Panc1 (cell line): ENCODE measurements around the gene NREP. TPM values are rescaled to one million over a fixed set of nuclear protein-coding genes. Genes with fewer than 3 reads are reported as not detected.

Experiments
- ATAC-seq: fragments of 200-7000 bp; cut with Tn5 transposase; 2 replicates; pipeline ENCODE4 v1.9.1; 2020; ENCODE audit warnings: mild to moderate bottlenecking, moderate library complexity
- BruUV-seq: library from RNA; stranded (reverse); fragments of 400-500 nt; replicated peaks from 2 replicates; lab custom pipeline; 2021; lab: Mats Ljungman, UMichigan
- CTCF ChIA-PET: fragments of 300-600 bp; sonication (Branson Sonifier 250); formaldehyde crosslinking; loops from one replicate; lab custom pipeline; 2022; ENCODE audit warnings: antibody characterized with exemption; lab: Charles Lee
- POLR2A ChIA-PET: fragments of 300-600 bp; sonication (Branson Sonifier 250); formaldehyde crosslinking; loops from one replicate; lab custom pipeline; 2022; ENCODE audit warnings: antibody characterized with exemption; lab: Charles Lee
- DNase-seq: peaks from one replicate; pipeline ENCODE4 v3.0.0-alpha.2; 2010; ENCODE audit warnings: low read depth, low spot score
- H3K27ac ChIP-seq: 2 replicates; pipeline ENCODE4 v1.5.1; 2011; ENCODE audit warnings: mild to moderate bottlenecking, low read length, inconsistent platforms
- H3K27me3 ChIP-seq: fragments of 200-500 bp; sonication (Bioruptor generic); 2 replicates; pipeline ENCODE4 v1.6.0; 2014; ENCODE audit warnings: low read length, inconsistent platforms; ENCODE audit not compliant: control insufficient read depth, insufficient read depth
- H3K36me3 ChIP-seq: fragments of 200-500 bp; sonication (Bioruptor generic); 2 replicates; pipeline ENCODE4 v1.5.1; 2014; ENCODE audit warnings: inconsistent platforms, mild to moderate bottlenecking, low read length, moderate library complexity; ENCODE audit not compliant: control insufficient read depth, insufficient read depth
- H3K4me1 ChIP-seq: 2 replicates; pipeline ENCODE4 v1.5.1; 2011; ENCODE audit warnings: inconsistent platforms, mild to moderate bottlenecking, low read length, moderate library complexity; ENCODE audit not compliant: control insufficient read depth, insufficient read depth
- H3K4me3 ChIP-seq, 2 experiments: 2 replicates each; pipeline ENCODE4 v1.5.1; 2011 to 2012; ENCODE audit warnings: low read depth in 2 of 2, low read length in 2 of 2, mild to moderate bottlenecking in 2 of 2, inconsistent platforms in 1 of 2, moderate library complexity in 1 of 2
- H3K9me3 ChIP-seq: fragments of 200-500 bp; sonication (Bioruptor generic); 2 replicates; pipeline ENCODE4 v1.5.1; 2014; ENCODE audit warnings: low read depth, mild to moderate bottlenecking, inconsistent platforms, low read length, moderate library complexity; ENCODE audit not compliant: control insufficient read depth, insufficient read depth
- POLR2AphosphoS5 ChIP-seq: IDR thresholded peaks from 2 replicates; pipeline ENCODE4 v1.6.1; 2012; ENCODE audit warnings: mild to moderate bottlenecking, low read depth, low read length, moderate library complexity
- SIN3A ChIP-seq: IDR thresholded peaks from 2 replicates; pipeline ENCODE4 v1.6.1; 2012; ENCODE audit warnings: low read depth, mild to moderate bottlenecking, low read length, moderate library complexity, borderline replicate concordance; ENCODE audit not compliant: insufficient read depth
- TCF7L2 ChIP-seq: IDR thresholded peaks from 2 replicates; pipeline ENCODE4 v1.6.1; 2011; ENCODE audit warnings: mild to moderate bottlenecking, low read depth, low read length, inconsistent platforms
- in situ Hi-C: cut with HindIII; loops from 2 replicates; pipeline ENCODE4 v1.10.0; 2016; ENCODE audit warnings: low sequenced_read_pairs, low pct_unique_long_range_greater_than_20kb
- intact Hi-C: fragments of 100-400 bp; cut with micrococcal nuclease; formaldehyde crosslinking; loops from one replicate; pipeline ENCODE4 v1.10.0; 2022; ENCODE audit not compliant: unreplicated experiment
- total RNA-seq: library from RNA; stranded (reverse); gene quantifications from one replicate; pipeline ENCODE4 v1.2.1, GENCODE V29; 2021; ENCODE audit not compliant: unreplicated experiment
- TF ChIP-seq, protein P1 (sequence below): fragments of 450-650 bp; IDR thresholded peaks from 2 replicates; pipeline ENCODE4 v1.5.1; 2017; ENCODE audit warnings: mild to moderate bottlenecking
- TF ChIP-seq, protein P2 (sequence below), 2 experiments: IDR thresholded peaks; 2 replicates each; pipeline ENCODE4 v1.6.1; 2011 to 2012; ENCODE audit warnings: low read depth in 2 of 2, control low read depth in 1 of 2, low read length in 1 of 2, mild to moderate bottlenecking in 1 of 2, moderate library complexity in 1 of 2; ENCODE audit not compliant: insufficient read depth in 1 of 2

Gene NREP
- total RNA-seq, 1 experiment from 2014 or later, result 4.9 TPM

DNA sequence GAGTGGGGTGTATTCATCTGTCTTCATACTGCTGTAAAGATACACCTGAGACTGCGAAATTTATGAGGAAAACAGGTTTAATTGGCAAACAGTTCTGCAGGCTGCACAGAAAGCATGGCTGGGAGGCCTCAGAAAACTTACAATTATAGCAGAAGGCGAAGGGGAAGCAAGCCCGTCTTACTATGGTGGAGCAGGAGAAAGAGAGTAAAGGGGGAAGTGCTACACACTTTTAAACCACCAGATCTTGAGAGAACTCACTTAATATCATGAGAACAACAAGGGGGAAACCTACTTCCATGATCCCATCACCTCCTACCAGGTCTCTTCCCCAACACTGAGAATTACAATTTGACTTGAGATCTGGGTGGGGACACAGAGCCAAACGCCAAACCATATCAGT lies 12.5 kb upstream of the NREP start:
- ChIA-PET CTCF (no interaction called here), POLR2A (no interaction called here)
- intact Hi-C loops (no loop called here), in situ Hi-C loops (no loop called here)
- Histone ChIP-seq H3K4me3 (no peak overlapping the region), H3K27me3 (no peaks in the 10 kb centered on the region), H3K4me1 (no peaks in the 10 kb centered on the region), H3K9me3 (no peaks in the 10 kb centered on the region), H3K36me3 (no peaks in the 10 kb centered on the region), H3K27ac (no peak overlapping the region)
- no peak for ATAC-seq
- DNase-seq, result no peak
- no TSS peak for BruUV-seq
- TF ChIP-seq, protein P1, sequence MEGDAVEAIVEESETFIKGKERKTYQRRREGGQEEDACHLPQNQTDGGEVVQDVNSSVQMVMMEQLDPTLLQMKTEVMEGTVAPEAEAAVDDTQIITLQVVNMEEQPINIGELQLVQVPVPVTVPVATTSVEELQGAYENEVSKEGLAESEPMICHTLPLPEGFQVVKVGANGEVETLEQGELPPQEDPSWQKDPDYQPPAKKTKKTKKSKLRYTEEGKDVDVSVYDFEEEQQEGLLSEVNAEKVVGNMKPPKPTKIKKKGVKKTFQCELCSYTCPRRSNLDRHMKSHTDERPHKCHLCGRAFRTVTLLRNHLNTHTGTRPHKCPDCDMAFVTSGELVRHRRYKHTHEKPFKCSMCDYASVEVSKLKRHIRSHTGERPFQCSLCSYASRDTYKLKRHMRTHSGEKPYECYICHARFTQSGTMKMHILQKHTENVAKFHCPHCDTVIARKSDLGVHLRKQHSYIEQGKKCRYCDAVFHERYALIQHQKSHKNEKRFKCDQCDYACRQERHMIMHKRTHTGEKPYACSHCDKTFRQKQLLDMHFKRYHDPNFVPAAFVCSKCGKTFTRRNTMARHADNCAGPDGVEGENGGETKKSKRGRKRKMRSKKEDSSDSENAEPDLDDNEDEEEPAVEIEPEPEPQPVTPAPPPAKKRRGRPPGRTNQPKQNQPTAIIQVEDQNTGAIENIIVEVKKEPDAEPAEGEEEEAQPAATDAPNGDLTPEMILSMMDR, result no peak
- TF ChIP-seq SIN3A, result no peak
- no peak for TF ChIP-seq TCF7L2
- TF ChIP-seq POLR2AphosphoS5, result no peak
- TF ChIP-seq, protein P2, sequence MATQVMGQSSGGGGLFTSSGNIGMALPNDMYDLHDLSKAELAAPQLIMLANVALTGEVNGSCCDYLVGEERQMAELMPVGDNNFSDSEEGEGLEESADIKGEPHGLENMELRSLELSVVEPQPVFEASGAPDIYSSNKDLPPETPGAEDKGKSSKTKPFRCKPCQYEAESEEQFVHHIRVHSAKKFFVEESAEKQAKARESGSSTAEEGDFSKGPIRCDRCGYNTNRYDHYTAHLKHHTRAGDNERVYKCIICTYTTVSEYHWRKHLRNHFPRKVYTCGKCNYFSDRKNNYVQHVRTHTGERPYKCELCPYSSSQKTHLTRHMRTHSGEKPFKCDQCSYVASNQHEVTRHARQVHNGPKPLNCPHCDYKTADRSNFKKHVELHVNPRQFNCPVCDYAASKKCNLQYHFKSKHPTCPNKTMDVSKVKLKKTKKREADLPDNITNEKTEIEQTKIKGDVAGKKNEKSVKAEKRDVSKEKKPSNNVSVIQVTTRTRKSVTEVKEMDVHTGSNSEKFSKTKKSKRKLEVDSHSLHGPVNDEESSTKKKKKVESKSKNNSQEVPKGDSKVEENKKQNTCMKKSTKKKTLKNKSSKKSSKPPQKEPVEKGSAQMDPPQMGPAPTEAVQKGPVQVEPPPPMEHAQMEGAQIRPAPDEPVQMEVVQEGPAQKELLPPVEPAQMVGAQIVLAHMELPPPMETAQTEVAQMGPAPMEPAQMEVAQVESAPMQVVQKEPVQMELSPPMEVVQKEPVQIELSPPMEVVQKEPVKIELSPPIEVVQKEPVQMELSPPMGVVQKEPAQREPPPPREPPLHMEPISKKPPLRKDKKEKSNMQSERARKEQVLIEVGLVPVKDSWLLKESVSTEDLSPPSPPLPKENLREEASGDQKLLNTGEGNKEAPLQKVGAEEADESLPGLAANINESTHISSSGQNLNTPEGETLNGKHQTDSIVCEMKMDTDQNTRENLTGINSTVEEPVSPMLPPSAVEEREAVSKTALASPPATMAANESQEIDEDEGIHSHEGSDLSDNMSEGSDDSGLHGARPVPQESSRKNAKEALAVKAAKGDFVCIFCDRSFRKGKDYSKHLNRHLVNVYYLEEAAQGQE (IDR thresholded peaks at IDR 0.05; ENCODE audit: insufficient read depth in 1 of 2, low read depth in 2 of 2, low read length in 1 of 2), result no peak

DNA sequence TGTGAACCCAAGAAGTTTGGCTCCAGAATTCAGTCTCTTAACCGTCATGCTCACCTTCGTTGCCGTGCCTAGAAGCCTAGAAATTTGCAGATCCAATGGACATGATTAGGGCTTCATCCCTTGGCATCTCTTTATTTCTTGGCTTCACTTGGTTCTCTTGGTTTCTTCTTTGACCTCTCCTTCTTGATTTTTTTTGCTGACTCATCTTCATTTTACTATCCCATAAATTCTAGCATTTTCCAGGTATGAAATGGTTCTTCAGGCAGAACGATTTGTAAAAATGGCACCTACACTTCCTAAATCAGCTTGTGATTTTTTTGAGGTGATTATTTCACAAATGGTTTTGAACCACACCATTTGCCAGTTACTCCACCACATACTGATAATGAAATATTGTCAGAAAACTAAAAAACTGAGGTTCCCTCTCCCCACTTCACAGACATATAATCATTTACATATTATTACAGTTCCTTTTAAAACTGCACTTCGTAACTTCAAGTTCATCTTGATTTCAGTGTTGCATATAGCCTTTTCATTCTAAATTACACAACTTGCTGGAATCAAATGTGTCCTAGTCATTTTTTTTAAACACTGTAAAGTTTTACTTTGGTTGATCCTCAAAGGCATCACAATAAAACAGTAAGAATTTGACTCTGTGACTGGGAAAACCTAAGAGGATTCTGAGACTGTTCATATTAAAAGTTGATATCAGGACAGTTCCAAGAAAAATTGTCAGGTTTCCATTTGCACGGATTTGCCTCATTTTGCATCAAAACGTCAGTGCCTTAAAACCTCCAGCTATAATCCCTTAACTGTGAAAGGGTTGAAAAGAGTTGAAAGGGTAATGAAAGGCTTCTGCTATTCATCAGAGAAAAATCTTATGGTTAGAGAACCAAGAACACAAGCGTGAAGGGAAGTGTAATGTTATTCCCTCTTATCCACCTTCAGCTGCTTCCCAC lies 8.9 kb upstream of the NREP start:
- in situ Hi-C loops, result no loop called here
- H3K27me3 ChIP-seq, result no peaks in the 10 kb centered on the region; the same call in 1 of the 2 replicates
- H3K27ac ChIP-seq, result no peak overlapping the region
- H3K36me3 ChIP-seq, result no peaks in the 10 kb centered on the region
- no peak for TF ChIP-seq TCF7L2
- TF ChIP-seq, protein P1, result no peak
- TF ChIP-seq SIN3A, result no peak
- TF ChIP-seq, protein P2 (IDR thresholded peaks at IDR 0.05; ENCODE audit: insufficient read depth in 1 of 2, low read depth in 2 of 2, low read length in 1 of 2), result no peak
- no peak for TF ChIP-seq POLR2AphosphoS5
- H3K4me1 ChIP-seq, result no peaks in the 10 kb centered on the region
- ATAC-seq (no peak), DNase-seq (no peak)
- no peak overlapping the region for H3K4me3 ChIP-seq
- no TSS peak for BruUV-seq
- ChIA-PET CTCF (interaction anchor here (0.5 kb wide), 1 partner anchor 7 kb away, joined by 4 read pairs; no protein-coding TSS in a partner anchor), POLR2A (no interaction called here)
- intact Hi-C loops, result no loop called here
- no peaks in the 10 kb centered on the region for H3K9me3 ChIP-seq
